Kidney (tissue), 14 donors: ENCODE data around the gene LZIC. TPM values are rescaled to one million over a fixed set of nuclear protein-coding genes. Genes with fewer than 3 reads are reported as not detected.

ENCODE experiments used
- DNase-seq, 5 donors: peaks; one replicate each; pipeline ENCODE4 v3.0.0-alpha.2; 2013 to 2020
- FAIRE-seq: peaks from 2 replicates; lab custom pipeline; 2012; peaks lifted over from hg19 to GRCh38; lab: Jason Lieb, UNC
- H3K27ac ChIP-seq, 2 donors: one replicate each; pipeline ENCODE4 v1.7.0; 2013; ENCODE audit warnings: low read depth in 2 of 2, low read length in 2 of 2, inconsistent platforms in 1 of 2
- H3K27me3 ChIP-seq: one replicate; pipeline ENCODE4 v1.7.1; 2013; ENCODE audit warnings: low read length, inconsistent platforms; ENCODE audit not compliant: control insufficient read depth, insufficient read depth
- H3K36me3 ChIP-seq, 3 donors: one replicate each; pipeline versions ENCODE4 v1.7.0 to v1.7.1; 2013; ENCODE audit warnings: low read length in 3 of 3, control low read depth in 1 of 3, inconsistent platforms in 1 of 3; ENCODE audit not compliant: insufficient read depth in 3 of 3, control insufficient read depth in 2 of 3
- H3K4me1 ChIP-seq, 3 donors: one replicate each; pipeline versions ENCODE4 v1.7.0 to v1.7.1; 2013; ENCODE audit warnings: low read length in 3 of 3, inconsistent platforms in 1 of 3, low read depth in 1 of 3; ENCODE audit not compliant: control insufficient read depth in 2 of 3, insufficient read depth in 2 of 3
- H3K4me3 ChIP-seq, 3 donors: one replicate each; pipeline versions ENCODE4 v1.7.0 to v1.8.1; 2013; ENCODE audit warnings: low read length in 3 of 3, control low read depth in 1 of 3, inconsistent platforms in 1 of 3
- H3K9ac ChIP-seq, 3 donors: one replicate each; pipeline versions ENCODE4 v1.7.0 to v1.7.1; 2013; ENCODE audit warnings: low read length in 3 of 3, control low read depth in 1 of 3, inconsistent platforms in 1 of 3
- H3K9me3 ChIP-seq, 3 donors: one replicate each; pipeline versions ENCODE4 v1.7.0 to v1.7.1; 2013; ENCODE audit warnings: low read length in 3 of 3, control low read depth in 1 of 3, inconsistent platforms in 1 of 3; ENCODE audit not compliant: control insufficient read depth in 2 of 3, insufficient read depth in 1 of 3
- CTCF ChIP-seq: IDR thresholded peaks from 3 replicates; pipeline ENCODE4 v1.5.1; 2012; ENCODE audit warnings: mild to moderate bottlenecking, moderate library complexity, borderline replicate concordance; ENCODE audit not compliant: insufficient read depth; ENCODE audit errors: extremely low read depth
- intact Hi-C: fragments of 100-400 bp; cut with DNase I; formaldehyde crosslinking; loops from one replicate; pipeline ENCODE4 v1.11.1; 2022
- polyA plus RNA-seq: library from polyadenylated mRNA; stranded (reverse); fragments of 350-450 nt; fragmentation: Illumina TruSeq; extraction: RNeasy Lipid Tissue Mini Kit (QIAGEN cat#74804); gene quantifications from one replicate; pipeline ENCODE4 v1.2.3, GENCODE V29; 2014; ENCODE audit warnings: low read depth, low replicate concordance; ENCODE audit not compliant: insufficient read depth
- total RNA-seq: library from RNA; stranded (reverse); fragmentation: NEBNext Ultra II Directional; extraction: Animal tissue kit (Norgen Biotek cat#: 25700); gene quantifications from one replicate; pipeline ENCODE4 v1.2.1, GENCODE V29; 2021
- donor health status: control.
- donor health status: control.
- donor health status: control.
- donor health status: control.
- donor health status: control.
- donor health status: DM: yes; HTN: yes; CAD: no.
- donor health status: Normal renal cell carcinoma (clear cell type).

The LZIC gene
- total and polyA plus RNA-seq, 2 donors from 2014 or later: 22.3 to 27.0 TPM

DNA sequence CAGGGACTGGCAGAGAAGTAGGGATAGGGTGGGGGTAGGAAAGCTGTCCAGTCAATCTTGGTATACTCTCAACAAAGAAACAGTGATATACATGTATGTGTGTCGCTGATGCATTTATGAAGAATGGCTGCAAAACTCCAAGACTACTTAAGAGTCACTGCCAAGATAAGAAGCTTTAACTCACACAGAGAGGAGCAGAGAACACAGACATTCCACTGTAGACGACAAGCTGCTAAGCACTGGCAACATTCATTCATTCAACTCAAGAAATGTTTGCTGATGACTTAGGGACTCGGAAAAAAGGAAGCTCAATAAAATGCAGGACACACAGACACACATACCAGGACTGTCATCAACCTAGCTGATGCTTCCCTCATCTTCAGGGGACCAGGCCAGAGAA is 38.6 kb downstream of the LZIC start:
- intact Hi-C loops: no loop called here
- Histone ChIP-seq H3K9ac (no peak overlapping the region), H3K27ac (no peak overlapping the region), H3K4me1 (peaks cover 0 to 26% (median 18%) of the 10 kb centered on the region in 3 donors), H3K36me3 (no peaks in the 10 kb centered on the region), H3K9me3 (no peaks in the 10 kb centered on the region), H3K4me3 (no peak overlapping the region), H3K27me3 (no peaks in the 10 kb centered on the region)
- no peak for TF ChIP-seq CTCF
- no peak for FAIRE-seq
- DNase-seq: no peak

GRCh38 chr1:9903801-9904527 is 39.2 kb downstream of the LZIC start:
- no peak overlapping the region for H3K27ac ChIP-seq
- TF ChIP-seq CTCF: no peak
- no peak overlapping the region for H3K9ac ChIP-seq
- no peaks in the 10 kb centered on the region for H3K27me3 ChIP-seq
- H3K36me3 ChIP-seq: no peaks in the 10 kb centered on the region
- no peak for DNase-seq
- H3K4me3 ChIP-seq: no peak overlapping the region
- H3K9me3 ChIP-seq: no peaks in the 10 kb centered on the region
- intact Hi-C loops: no loop called here
- H3K4me1 ChIP-seq: peaks cover 0 to 26% (median 15%) of the 10 kb centered on the region in 3 donors
- no peak for FAIRE-seq

- Histone ChIP-seq H3K4me3 (no peak overlapping the region), H3K27me3 (no peaks in the 10 kb centered on the region), H3K4me1 (peaks cover 0 to 22% (median 13%) of the 10 kb centered on the region in 3 donors), H3K27ac (peak overlapping the region; percentile 33 to 68), H3K36me3 (no peaks in the 10 kb centered on the region), H3K9me3 (no peaks in the 10 kb centered on the region), H3K9ac (peak overlapping the region in 1 of 3 donors; percentile 14)
- FAIRE-seq (no peak), DNase-seq (no peak)
- TF ChIP-seq CTCF: no peak
- intact Hi-C loops: no loop called here
Measured at GRCh38 chr1:9902060-9902452, 41.1 kb downstream of the LZIC start.
